KG1 (cell line): Measurements from ENCODE around the gene ZC3H18.

Experiments used
- DNase-seq: peaks from one replicate; lab custom pipeline; 2025; lab: John Stamatoyannopoulos, UW

Gene ZC3H18

GRCh38 chr16:88532434-88533241 is 37.6 kb upstream of the ZC3H18 start:
- no peak for DNase-seq

- no peak for DNase-seq
Measured at GRCh38 chr16:88533381-88533917, 36.8 kb upstream of the ZC3H18 start.

GRCh38 chr16:88533932-88534637 is 36.1 kb upstream of the ZC3H18 start:
- DNase-seq = no peak

- DNase-seq = no peak
Measured at GRCh38 chr16:88534638-88535190, 35.5 kb upstream of the ZC3H18 start.

GRCh38 chr16:88535191-88535856 is 34.9 kb upstream of the ZC3H18 start:
- DNase-seq = no peak

- DNase-seq = no peak
Measured at GRCh38 chr16:88535857-88536222, 34.4 kb upstream of the ZC3H18 start.

GRCh38 chr16:88536510-88536909 is 33.7 kb upstream of the ZC3H18 start:
- no peak for DNase-seq

- DNase-seq = no peak
Measured at GRCh38 chr16:88536971-88537751, 33.0 kb upstream of the ZC3H18 start.

- DNase-seq = no peak
Measured at GRCh38 chr16:88537859-88538258, 32.3 kb upstream of the ZC3H18 start.

GRCh38 chr16:88538366-88539060 is 31.7 kb upstream of the ZC3H18 start:
- no peak for DNase-seq

GRCh38 chr16:88539261-88539651 is 30.9 kb upstream of the ZC3H18 start:
- DNase-seq = no peak

- DNase-seq = no peak
Measured at GRCh38 chr16:88539652-88540345, 30.4 kb upstream of the ZC3H18 start.

- no peak for DNase-seq
Measured at GRCh38 chr16:88540346-88540977, 29.7 kb upstream of the ZC3H18 start.

GRCh38 chr16:88541831-88542616 is 28.2 kb upstream of the ZC3H18 start:
- DNase-seq = no peak

- no peak for DNase-seq
Measured at GRCh38 chr16:88543230-88543813, 26.9 kb upstream of the ZC3H18 start.

- no peak for DNase-seq
Measured at GRCh38 chr16:88545781-88546180, 24.4 kb upstream of the ZC3H18 start.

- DNase-seq = no peak
Measured at GRCh38 chr16:88548131-88548874, 21.9 kb upstream of the ZC3H18 start.

GRCh38 chr16:88548985-88549384 is 21.2 kb upstream of the ZC3H18 start:
- no peak for DNase-seq
